ENCODE data around the gene FLYWCH2.

GRCh38 chr16:2912330-2913199 is 29.6 kb downstream of the FLYWCH2 start:
- TF ChIP-seq CTCF (IDR thresholded peaks at IDR 0.05; ENCODE audit: low read length) (no peak), EZH2 (IDR thresholded peaks at IDR 0.05; ENCODE audit: borderline replicate concordance, low read length) (no peak)

Measured in OCI-LY1 (cell line).